Measurements from ENCODE around the gene DOCK6. TPM values are rescaled to one million over a fixed set of nuclear protein-coding genes. Genes with fewer than 3 reads are reported as not detected.

Gene DOCK6
- total RNA-seq, 1 experiment from 2014 or later: 19.4 TPM

- DNase-seq (ENCODE audit: low read depth, low spot score): no peak
- intact Hi-C loops (cut with micrococcal nuclease; ENCODE audit: unreplicated experiment) (no loop called here), in situ Hi-C loops (cut with HindIII; ENCODE audit: low pct_unique_long_range_greater_than_20kb, low sequenced_read_pairs) (no loop called here)
- Histone ChIP-seq H3K4me3 (ENCODE audit: low read depth in 2 of 2, low read length in 2 of 2) (no peak overlapping the region), H3K27me3 (ENCODE audit: control insufficient read depth, insufficient read depth, low read length) (no peaks in the 10 kb centered on the region), H3K27ac (ENCODE audit: low read length) (no peak overlapping the region), H3K9me3 (ENCODE audit: control insufficient read depth, insufficient read depth, low read depth, low read length) (no peaks in the 10 kb centered on the region), H3K4me1 (ENCODE audit: control insufficient read depth, insufficient read depth, low read length) (no peaks in the 10 kb centered on the region), H3K36me3 (ENCODE audit: control insufficient read depth, insufficient read depth, low read length) (no peaks in the 10 kb centered on the region)
- POLR2A ChIA-PET: no interaction called here
- no TSS peak for BruUV-seq (replicated peaks)
- no peak for TF ChIP-seq CTCF (IDR thresholded peaks at IDR 0.05)
- TF ChIP-seq TCF7L2 (IDR thresholded peaks at IDR 0.05; ENCODE audit: low read depth, low read length): no peak
- TF ChIP-seq SIN3A (IDR thresholded peaks at IDR 0.05; ENCODE audit: borderline replicate concordance, insufficient read depth, low read depth, low read length): no peak
- TF ChIP-seq REST (IDR thresholded peaks at IDR 0.05; ENCODE audit: insufficient read depth in 1 of 2, low read depth in 2 of 2, low read length in 1 of 2): no peak
- TF ChIP-seq POLR2AphosphoS5 (IDR thresholded peaks at IDR 0.05; ENCODE audit: low read depth, low read length): no peak
- CTCF ChIA-PET: interaction anchor here (0.6 kb wide), 1 partner anchor 23 kb away, joined by 3 read pairs; no protein-coding TSS in a partner anchor
- ATAC-seq: no peak
Observed at GRCh38 chr19:11165486-11166030, 96.8 kb downstream of the DOCK6 start.

GRCh38 chr19:11164879-11165406 lies 97.4 kb downstream of the DOCK6 start:
- no peak for ATAC-seq
- CTCF ChIA-PET: no interaction called here
- POLR2A ChIA-PET: interaction anchor here (0.6 kb wide), 1 partner anchor 40 kb away, joined by 5 read pairs; no protein-coding TSS in a partner anchor

More at GRCh38 chr19:11164879-11165406, 97.4 kb downstream of the DOCK6 start:
- Histone ChIP-seq H3K36me3 (ENCODE audit: control insufficient read depth, insufficient read depth, low read length) (no peaks in the 10 kb centered on the region), H3K4me3 (ENCODE audit: low read depth in 2 of 2, low read length in 2 of 2) (no peak overlapping the region), H3K9me3 (ENCODE audit: control insufficient read depth, insufficient read depth, low read depth, low read length) (no peaks in the 10 kb centered on the region), H3K27ac (ENCODE audit: low read length) (no peak overlapping the region), H3K4me1 (ENCODE audit: control insufficient read depth, insufficient read depth, low read length) (no peaks in the 10 kb centered on the region), H3K27me3 (ENCODE audit: control insufficient read depth, insufficient read depth, low read length) (no peaks in the 10 kb centered on the region)
- DNase-seq (ENCODE audit: low read depth, low spot score): no peak
- BruUV-seq (replicated peaks): no TSS peak
- in situ Hi-C loops (cut with HindIII; ENCODE audit: low pct_unique_long_range_greater_than_20kb, low sequenced_read_pairs) (no loop called here), intact Hi-C loops (cut with micrococcal nuclease; ENCODE audit: unreplicated experiment) (no loop called here)
- no peak for TF ChIP-seq TCF7L2 (IDR thresholded peaks at IDR 0.05; ENCODE audit: low read depth, low read length)
- no peak for TF ChIP-seq CTCF (IDR thresholded peaks at IDR 0.05)
- no peak for TF ChIP-seq SIN3A (IDR thresholded peaks at IDR 0.05; ENCODE audit: borderline replicate concordance, insufficient read depth, low read depth, low read length)
- TF ChIP-seq REST (IDR thresholded peaks at IDR 0.05; ENCODE audit: insufficient read depth in 1 of 2, low read depth in 2 of 2, low read length in 1 of 2): no peak
